ENCODE measurements around the gene ERCC1.
A peak's percentile ranks its signal among the peaks of the same experiment; 100 is the strongest.
"Not testable (repeated sequence)": the region's sequence is repeated elsewhere in the genome, so short reads cannot be mapped to it uniquely, and the experiment has no call there.

ERCC1 gene

DNA sequence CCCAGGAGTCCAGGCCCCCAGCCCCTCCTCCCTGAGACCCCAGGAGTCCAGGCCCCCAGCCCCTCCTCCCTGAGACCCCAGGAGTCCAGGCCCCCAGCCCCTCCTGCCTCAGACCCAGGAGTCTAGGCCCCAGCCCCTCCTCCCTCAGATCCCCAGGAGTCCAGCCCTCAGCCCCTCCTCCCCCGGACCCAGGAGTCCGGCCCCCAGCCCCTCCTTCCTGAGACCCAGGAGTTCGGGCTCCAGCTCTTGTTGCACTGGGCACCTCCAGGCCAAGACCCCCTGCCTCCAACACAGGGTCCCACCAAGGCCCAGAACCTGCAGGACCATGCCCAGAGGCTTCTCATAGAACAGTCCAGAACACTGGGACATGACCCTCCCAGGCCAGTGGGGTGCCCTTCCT, 3.8 kb downstream of the ERCC1 start:
- no peak for TF ChIP-seq CTCF (conservative IDR thresholded peaks at IDR 0.05; ENCODE audit: low read depth, low read length)
- no peak overlapping the region for H3K4me3 ChIP-seq (ENCODE audit: low read depth, low read length)
- DNase-seq (ENCODE audit: low read depth): no peak

DNA sequence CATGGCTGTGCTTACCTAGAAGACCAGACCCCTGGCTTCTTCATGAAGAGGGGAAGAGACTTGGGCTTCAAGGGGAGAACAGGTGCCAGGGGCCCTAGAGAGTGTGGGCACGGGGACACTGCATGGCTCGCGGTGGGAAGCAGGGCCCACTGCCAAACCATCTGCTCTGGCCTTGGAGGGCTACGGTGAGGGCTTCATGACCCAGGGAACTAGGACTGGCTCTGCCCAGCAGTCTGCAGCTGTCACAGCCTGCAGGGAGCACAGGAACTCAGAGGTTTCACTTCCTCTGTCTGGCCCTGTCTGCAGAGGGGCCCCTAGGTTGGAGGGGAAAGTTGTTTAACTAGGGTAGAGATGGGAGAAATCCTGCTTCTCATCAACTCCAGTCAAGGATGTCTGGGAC, 4.3 kb downstream of the ERCC1 start:
- TF ChIP-seq CTCF (conservative IDR thresholded peaks at IDR 0.05; ENCODE audit: low read depth, low read length): no peak
- H3K4me3 ChIP-seq (ENCODE audit: low read depth, low read length): no peak overlapping the region
- no peak for DNase-seq (ENCODE audit: low read depth)

- no peak for TF ChIP-seq CTCF (conservative IDR thresholded peaks at IDR 0.05; ENCODE audit: low read depth, low read length)
- H3K4me3 ChIP-seq (ENCODE audit: low read depth, low read length): no peak overlapping the region
- DNase-seq (ENCODE audit: low read depth): no peak
These were observed 4.9 kb downstream of the ERCC1 start for GRCh38 chr19:45418802-45419201.

GRCh38 chr19:45417151-45417550, 6.6 kb downstream of the ERCC1 start:
- DNase-seq (ENCODE audit: low read depth): no peak
- TF ChIP-seq CTCF (conservative IDR thresholded peaks at IDR 0.05; ENCODE audit: low read depth, low read length): no peak
- H3K4me3 ChIP-seq (ENCODE audit: low read depth, low read length): no peak overlapping the region

GRCh38 chr19:45414468-45414867, 9.2 kb downstream of the ERCC1 start:
- no peak for DNase-seq (ENCODE audit: low read depth)
- no peak overlapping the region for H3K4me3 ChIP-seq (ENCODE audit: low read depth, low read length)
- no peak for TF ChIP-seq CTCF (conservative IDR thresholded peaks at IDR 0.05; ENCODE audit: low read depth, low read length)

GRCh38 chr19:45413497-45413896, 10.2 kb downstream of the ERCC1 start:
- no peak overlapping the region for H3K4me3 ChIP-seq (ENCODE audit: low read depth, low read length)
- peak; percentile 68 for DNase-seq (ENCODE audit: low read depth)
- no peak for TF ChIP-seq CTCF (conservative IDR thresholded peaks at IDR 0.05; ENCODE audit: low read depth, low read length)

DNA sequence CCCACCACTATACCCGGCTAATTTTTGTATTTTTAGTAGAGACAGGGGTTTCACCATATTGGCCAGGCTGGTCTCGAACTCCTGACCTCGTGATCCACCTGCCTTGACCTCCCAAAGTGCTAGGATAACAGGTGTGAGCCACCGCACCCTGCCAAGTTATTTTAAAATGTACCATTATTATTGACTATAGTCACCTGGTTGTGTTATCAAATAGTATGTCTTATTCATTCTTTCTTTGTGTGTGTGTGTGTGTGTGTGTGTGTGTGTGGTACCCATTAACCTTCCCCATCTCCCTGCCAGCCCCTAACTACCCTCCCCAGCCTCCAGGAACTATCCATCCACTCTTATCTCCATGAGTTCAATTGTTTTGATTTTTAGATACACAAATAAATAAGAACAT, 13.4 kb downstream of the ERCC1 start:
- not testable (repeated sequence) for H3K4me3 ChIP-seq (ENCODE audit: low read depth, low read length); DNase-seq (ENCODE audit: low read depth)

DNA sequence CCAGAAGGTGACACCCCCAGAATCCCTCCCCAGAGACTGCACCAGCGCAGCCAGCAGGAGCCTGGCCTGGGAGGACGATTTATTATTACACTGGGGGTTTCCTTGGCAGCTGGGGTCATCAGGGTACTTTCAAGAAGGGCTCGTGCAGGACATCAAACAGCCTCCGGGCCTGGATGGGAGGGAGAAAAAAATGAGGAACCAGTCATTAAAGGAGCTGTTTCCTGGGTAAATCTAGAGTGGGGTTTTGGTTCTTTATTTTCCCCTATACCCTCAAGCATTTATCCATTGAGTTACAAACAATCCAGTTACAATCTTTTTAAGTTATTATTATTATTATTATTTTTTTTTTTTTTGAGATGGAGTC, 14.2 kb downstream of the ERCC1 start:
- H3K4me3 ChIP-seq (ENCODE audit: low read depth, low read length): no peak overlapping the region
- TF ChIP-seq CTCF (conservative IDR thresholded peaks at IDR 0.05; ENCODE audit: low read depth, low read length): no peak
- DNase-seq (ENCODE audit: low read depth): no peak

Data from choroid plexus epithelial cell (primary cell).